Measurements from ENCODE around the gene FBN1.

FBN1 gene

GRCh38 chr15:48553559-48553958, 92.0 kb downstream of the FBN1 start:
- no peak overlapping the region for H3K27ac ChIP-seq (ENCODE audit: low read length)
- H3K4me3 ChIP-seq (ENCODE audit: low read length), result no peak overlapping the region
- H3K4me2 ChIP-seq (ENCODE audit: low read length), result no peak overlapping the region
- TF ChIP-seq CTCF (IDR thresholded peaks at IDR 0.05; ENCODE audit: low read depth, low read length), result no peak
- TF ChIP-seq EZH2phosphoT487 (IDR thresholded peaks at IDR 0.05; ENCODE audit: low read depth), result no peak
- no peaks in the 10 kb centered on the region for H3K36me3 ChIP-seq (replicated peaks; ENCODE audit: low read depth, low read length)
- no peak overlapping the region for H2AFZ ChIP-seq (ENCODE audit: low read depth, low read length)
- no peaks in the 10 kb centered on the region for H4K20me1 ChIP-seq (ENCODE audit: insufficient read depth, low read length)
- H3K79me2 ChIP-seq (ENCODE audit: low read length), result no peaks in the 10 kb centered on the region
- no peaks in the 10 kb centered on the region for H3K4me1 ChIP-seq (ENCODE audit: low read length)
- no peak overlapping the region for H3K9ac ChIP-seq (ENCODE audit: low read length)
- no peaks in the 10 kb centered on the region for H3K9me3 ChIP-seq (ENCODE audit: insufficient read depth, low read length)
- H3K27me3 ChIP-seq (ENCODE audit: low read depth, low read length), result no peaks in the 10 kb centered on the region

DNA sequence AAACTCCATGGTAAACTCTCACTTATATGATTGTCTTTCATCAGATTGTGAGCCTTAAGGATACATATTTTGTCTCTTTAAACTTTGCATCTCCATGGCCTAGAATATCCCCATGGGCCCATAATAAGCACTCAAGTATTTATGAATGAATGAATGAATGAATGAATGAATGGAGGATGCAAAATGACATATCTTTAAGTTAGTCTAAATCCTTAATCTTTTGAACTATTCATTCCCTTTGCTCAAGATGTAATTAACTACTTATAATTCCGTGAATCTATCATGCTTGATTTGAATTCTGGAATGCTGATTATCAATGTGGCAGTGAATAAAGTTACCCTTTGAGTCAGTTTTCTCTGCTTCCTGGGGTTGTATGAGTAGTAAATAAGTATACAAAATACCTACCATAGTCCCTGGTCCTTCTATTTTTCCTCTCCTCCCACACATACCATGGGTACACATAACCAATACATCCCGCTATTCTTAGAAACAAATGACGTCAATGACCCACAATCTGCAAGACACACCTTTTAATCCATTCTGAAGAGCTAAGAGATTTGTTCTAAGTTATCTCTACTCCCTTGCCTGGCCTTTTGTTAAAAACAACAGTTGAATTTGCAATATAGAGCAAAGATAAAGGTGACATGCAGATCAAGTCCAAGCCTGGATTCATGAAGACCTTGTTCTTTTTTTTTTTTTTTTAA, 94.5 kb downstream of the FBN1 start:
- Histone ChIP-seq H3K36me3 (replicated peaks; ENCODE audit: low read depth, low read length) (no peaks in the 10 kb centered on the region), H2AFZ (ENCODE audit: low read depth, low read length) (no peak overlapping the region), H3K79me2 (ENCODE audit: low read length) (no peaks in the 10 kb centered on the region), H4K20me1 (ENCODE audit: insufficient read depth, low read length) (no peaks in the 10 kb centered on the region), H3K9ac (ENCODE audit: low read length) (no peak overlapping the region), H3K4me2 (ENCODE audit: low read length) (no peak overlapping the region), H3K9me3 (ENCODE audit: insufficient read depth, low read length) (no peaks in the 10 kb centered on the region), H3K27ac (ENCODE audit: low read length) (no peak overlapping the region), H3K27me3 (ENCODE audit: low read depth, low read length) (no peaks in the 10 kb centered on the region), H3K4me3 (ENCODE audit: low read length) (no peak overlapping the region), H3K4me1 (ENCODE audit: low read length) (no peaks in the 10 kb centered on the region)
- TF ChIP-seq CTCF (IDR thresholded peaks at IDR 0.05; ENCODE audit: low read depth, low read length) (no peak), EZH2phosphoT487 (IDR thresholded peaks at IDR 0.05; ENCODE audit: low read depth) (no peak)

DNA sequence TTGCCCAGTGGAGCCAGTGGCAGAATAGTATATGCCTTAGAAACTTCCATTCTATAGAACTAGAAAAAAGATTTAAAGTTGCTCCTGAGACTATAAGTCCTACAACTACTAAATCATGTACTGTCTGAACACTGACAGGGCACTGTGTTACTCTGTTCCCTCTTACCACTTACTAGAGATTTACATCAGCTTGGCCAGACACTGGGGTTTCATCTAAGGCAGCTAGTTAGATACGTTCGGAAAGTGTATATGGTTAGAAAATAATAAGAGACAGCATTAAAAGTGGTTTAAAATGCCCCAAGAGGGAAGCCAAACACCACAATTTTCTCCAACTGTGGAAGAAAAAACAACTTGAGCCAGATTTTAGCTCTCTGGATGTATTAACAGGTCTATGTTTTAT, 97.1 kb downstream of the FBN1 start:
- Histone ChIP-seq H3K4me2 (ENCODE audit: low read length) (no peak overlapping the region), H3K9me3 (ENCODE audit: insufficient read depth, low read length) (no peaks in the 10 kb centered on the region), H2AFZ (ENCODE audit: low read depth, low read length) (no peak overlapping the region), H3K9ac (ENCODE audit: low read length) (no peak overlapping the region), H3K79me2 (ENCODE audit: low read length) (no peaks in the 10 kb centered on the region), H3K27ac (ENCODE audit: low read length) (no peak overlapping the region), H3K4me3 (ENCODE audit: low read length) (no peak overlapping the region), H3K4me1 (ENCODE audit: low read length) (no peaks in the 10 kb centered on the region), H3K36me3 (replicated peaks; ENCODE audit: low read depth, low read length) (no peaks in the 10 kb centered on the region), H4K20me1 (ENCODE audit: insufficient read depth, low read length) (no peaks in the 10 kb centered on the region), H3K27me3 (ENCODE audit: low read depth, low read length) (no peaks in the 10 kb centered on the region)
- no peak for TF ChIP-seq EZH2phosphoT487 (IDR thresholded peaks at IDR 0.05; ENCODE audit: low read depth)
- no peak for TF ChIP-seq CTCF (IDR thresholded peaks at IDR 0.05; ENCODE audit: low read depth, low read length)

- H4K20me1 ChIP-seq (ENCODE audit: insufficient read depth, low read length), result no peaks in the 10 kb centered on the region
- H3K4me1 ChIP-seq (ENCODE audit: low read length), result no peaks in the 10 kb centered on the region
- H3K9ac ChIP-seq (ENCODE audit: low read length), result no peak overlapping the region
- TF ChIP-seq EZH2phosphoT487 (IDR thresholded peaks at IDR 0.05; ENCODE audit: low read depth) (no peak), CTCF (IDR thresholded peaks at IDR 0.05; ENCODE audit: low read depth, low read length) (no peak)
- H3K4me3 ChIP-seq (ENCODE audit: low read length), result no peak overlapping the region
- no peaks in the 10 kb centered on the region for H3K9me3 ChIP-seq (ENCODE audit: insufficient read depth, low read length)
- H2AFZ ChIP-seq (ENCODE audit: low read depth, low read length), result no peak overlapping the region
- H3K79me2 ChIP-seq (ENCODE audit: low read length), result no peaks in the 10 kb centered on the region
- no peaks in the 10 kb centered on the region for H3K36me3 ChIP-seq (replicated peaks; ENCODE audit: low read depth, low read length)
- no peaks in the 10 kb centered on the region for H3K27me3 ChIP-seq (ENCODE audit: low read depth, low read length)
- H3K4me2 ChIP-seq (ENCODE audit: low read length), result no peak overlapping the region
- H3K27ac ChIP-seq (ENCODE audit: low read length), result no peak overlapping the region
These were observed 98.2 kb downstream of the FBN1 start for GRCh38 chr15:48547286-48547685.
